ENCODE measurements around the gene CDH9. TPM values are rescaled to one million over a fixed set of nuclear protein-coding genes. Genes with fewer than 3 reads are reported as not detected.

CDH9 gene
- total RNA-seq, 1 donor = not detected

GRCh38 chr5:26932238-26932637, 106.1 kb downstream of the CDH9 start:
- DNase-seq (ENCODE audit: low read depth) = no peak
- TF ChIP-seq, protein P1, sequence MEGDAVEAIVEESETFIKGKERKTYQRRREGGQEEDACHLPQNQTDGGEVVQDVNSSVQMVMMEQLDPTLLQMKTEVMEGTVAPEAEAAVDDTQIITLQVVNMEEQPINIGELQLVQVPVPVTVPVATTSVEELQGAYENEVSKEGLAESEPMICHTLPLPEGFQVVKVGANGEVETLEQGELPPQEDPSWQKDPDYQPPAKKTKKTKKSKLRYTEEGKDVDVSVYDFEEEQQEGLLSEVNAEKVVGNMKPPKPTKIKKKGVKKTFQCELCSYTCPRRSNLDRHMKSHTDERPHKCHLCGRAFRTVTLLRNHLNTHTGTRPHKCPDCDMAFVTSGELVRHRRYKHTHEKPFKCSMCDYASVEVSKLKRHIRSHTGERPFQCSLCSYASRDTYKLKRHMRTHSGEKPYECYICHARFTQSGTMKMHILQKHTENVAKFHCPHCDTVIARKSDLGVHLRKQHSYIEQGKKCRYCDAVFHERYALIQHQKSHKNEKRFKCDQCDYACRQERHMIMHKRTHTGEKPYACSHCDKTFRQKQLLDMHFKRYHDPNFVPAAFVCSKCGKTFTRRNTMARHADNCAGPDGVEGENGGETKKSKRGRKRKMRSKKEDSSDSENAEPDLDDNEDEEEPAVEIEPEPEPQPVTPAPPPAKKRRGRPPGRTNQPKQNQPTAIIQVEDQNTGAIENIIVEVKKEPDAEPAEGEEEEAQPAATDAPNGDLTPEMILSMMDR (IDR thresholded peaks at IDR 0.05; ENCODE audit: insufficient read depth, low read length) = no peak
- no peak overlapping the region for H3K4me3 ChIP-seq (ENCODE audit: low read depth, low read length)

DNA sequence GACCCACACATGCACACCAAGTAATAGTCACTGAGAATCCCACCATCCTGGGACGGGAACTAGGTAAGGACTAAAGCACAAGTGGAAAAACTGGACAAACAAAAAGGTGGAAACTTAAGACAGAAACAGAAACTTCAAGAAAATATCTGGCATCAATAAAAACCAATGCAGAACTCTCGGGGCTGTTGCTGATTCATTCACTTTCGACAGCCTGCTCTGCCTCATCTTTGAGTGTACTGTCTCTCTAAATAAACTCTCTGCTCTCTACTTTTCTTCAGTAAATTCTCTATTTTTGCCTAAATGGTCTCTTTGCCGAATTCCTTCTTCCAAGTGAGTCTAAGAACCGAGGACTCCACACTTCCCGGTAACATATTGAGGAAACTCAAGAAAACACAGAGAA, 116.9 kb downstream of the CDH9 start:
- no peak for DNase-seq (ENCODE audit: low read depth)
- no peak overlapping the region for H3K4me3 ChIP-seq (ENCODE audit: low read depth, low read length)
- TF ChIP-seq, protein P1 (IDR thresholded peaks at IDR 0.05; ENCODE audit: insufficient read depth, low read length) = no peak

DNA sequence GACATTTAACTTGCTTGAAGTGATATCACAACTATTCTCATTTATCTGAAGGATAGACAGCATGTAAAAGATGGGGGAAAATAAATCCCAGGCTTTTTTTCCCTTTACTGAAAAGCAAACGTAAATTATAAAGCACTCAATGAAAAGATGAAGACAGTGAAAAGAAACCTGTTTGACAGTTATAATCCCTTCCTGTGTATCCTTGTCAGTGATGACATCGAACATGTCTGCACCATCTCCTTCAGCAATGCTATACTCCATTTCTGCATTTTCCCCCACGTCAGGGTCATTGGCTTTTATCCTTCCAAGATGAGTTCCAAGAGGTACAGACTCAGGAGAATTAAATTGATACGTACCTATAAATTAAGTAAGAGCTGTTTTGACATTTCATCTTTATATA, 134.9 kb downstream of the CDH9 start:
- DNase-seq (ENCODE audit: low read depth) = no peak
- H3K4me3 ChIP-seq (ENCODE audit: low read depth, low read length) = no peak overlapping the region
- TF ChIP-seq, protein P1 (IDR thresholded peaks at IDR 0.05; ENCODE audit: insufficient read depth, low read length) = no peak

- TF ChIP-seq, protein P1 (IDR thresholded peaks at IDR 0.05; ENCODE audit: insufficient read depth, low read length) = no peak
- no peak for DNase-seq (ENCODE audit: low read depth)
- no peak overlapping the region for H3K4me3 ChIP-seq (ENCODE audit: low read depth, low read length)
Measured at GRCh38 chr5:26894719-26895263, 143.6 kb downstream of the CDH9 start.

DNA sequence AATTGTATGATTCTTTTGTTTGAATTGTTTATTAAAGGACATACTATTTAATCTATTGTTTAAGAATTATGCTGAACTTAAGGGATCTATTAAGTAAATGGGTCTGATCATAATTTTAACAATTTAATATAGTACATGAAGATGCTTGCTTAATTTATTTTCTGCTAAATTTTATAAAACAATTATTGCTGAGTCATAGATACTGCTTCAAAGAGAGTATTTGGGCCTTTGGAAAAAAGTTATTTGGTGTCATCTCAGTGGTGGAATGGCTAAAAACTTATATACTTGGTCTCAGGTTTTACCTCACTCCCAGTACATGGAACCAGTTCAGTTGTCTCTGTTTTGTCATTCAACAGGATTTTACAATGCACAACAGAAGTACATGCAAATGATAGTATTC, 145.3 kb downstream of the CDH9 start:
- DNase-seq (ENCODE audit: low read depth) = no peak
- no peak overlapping the region for H3K4me3 ChIP-seq (ENCODE audit: low read depth, low read length)
- TF ChIP-seq, protein P1 (IDR thresholded peaks at IDR 0.05; ENCODE audit: insufficient read depth, low read length) = no peak

- DNase-seq (ENCODE audit: low read depth) = no peak
- TF ChIP-seq, protein P1 (IDR thresholded peaks at IDR 0.05; ENCODE audit: insufficient read depth, low read length) = no peak
- no peak overlapping the region for H3K4me3 ChIP-seq (ENCODE audit: low read depth, low read length)
Measured at GRCh38 chr5:26889815-26890214, 148.6 kb downstream of the CDH9 start.

DNA sequence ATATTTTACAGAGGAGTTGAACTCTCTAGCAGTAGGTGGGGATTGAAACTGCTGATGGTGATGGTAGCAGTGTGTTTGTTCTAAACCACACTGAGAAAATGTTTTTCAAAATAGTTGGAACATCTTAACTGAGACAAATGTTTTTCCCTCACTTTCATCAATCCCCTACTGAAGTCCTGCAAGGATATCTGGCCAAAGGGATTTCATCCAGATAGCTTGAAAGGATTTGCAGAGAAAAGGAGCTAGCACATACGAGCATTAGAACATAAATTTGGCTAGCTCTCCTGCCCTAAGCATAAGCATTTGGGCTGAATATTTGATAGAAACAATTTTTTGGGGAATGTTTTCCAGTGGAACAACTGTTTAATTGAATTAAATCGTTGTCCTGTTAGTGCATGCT, 153.9 kb downstream of the CDH9 start:
- TF ChIP-seq, protein P1 (IDR thresholded peaks at IDR 0.05; ENCODE audit: insufficient read depth, low read length) = no peak
- H3K4me3 ChIP-seq (ENCODE audit: low read depth, low read length) = no peak overlapping the region
- no peak for DNase-seq (ENCODE audit: low read depth)

All from fibroblast of the aortic adventitia (primary cell).